Adrenal gland (tissue), 5 donors: ENCODE data around the gene PARP6.

Source experiments
- POLR2A ChIP-seq, 2 donors: fragments of 450-650 bp; IDR thresholded peaks; one replicate each; pipeline ENCODE4 v1.6.1; 2017; ENCODE audit warnings: antibody characterized with exemption in 2 of 2, mild to moderate bottlenecking in 2 of 2, moderate library complexity in 1 of 2
- TF ChIP-seq, protein P1 (sequence below), 6 experiments: fragments of 450-650 bp in 4 of 6; fragments of 200-600 bp in 2 of 6; sonication (generic) in 1 of 6; IDR thresholded peaks; 1 replicate in 5 of 6; 2 replicates in 1 of 6; pipeline versions ENCODE4 v1.5.1 to v1.8.0; 2016 to 2021; ENCODE audit warnings: antibody characterized with exemption in 6 of 6, mild to moderate bottlenecking in 2 of 6, moderate library complexity in 1 of 6
- donor health status: DM: no; HTN: no; CAD: no.

DNA sequence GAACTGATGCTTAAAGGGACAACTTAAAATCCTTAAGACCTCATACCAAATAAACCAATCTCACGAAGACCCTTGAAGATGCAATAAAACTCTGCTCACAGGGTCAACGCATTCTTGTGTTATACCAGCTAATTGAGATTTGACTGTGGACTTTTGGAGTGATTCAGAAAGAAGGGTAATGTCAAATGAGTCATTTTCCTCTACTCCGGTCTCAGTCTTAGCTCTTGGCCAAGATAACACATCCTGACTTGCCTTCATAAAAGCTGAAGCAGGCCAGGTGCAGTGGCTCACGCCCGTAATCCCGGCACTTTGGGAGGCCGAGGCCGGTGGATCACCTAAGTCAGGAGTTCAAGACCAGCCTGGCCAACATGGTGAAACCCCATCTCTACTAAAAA lies 45.2 kb downstream of the PARP6 start:
- TF ChIP-seq, protein P1, sequence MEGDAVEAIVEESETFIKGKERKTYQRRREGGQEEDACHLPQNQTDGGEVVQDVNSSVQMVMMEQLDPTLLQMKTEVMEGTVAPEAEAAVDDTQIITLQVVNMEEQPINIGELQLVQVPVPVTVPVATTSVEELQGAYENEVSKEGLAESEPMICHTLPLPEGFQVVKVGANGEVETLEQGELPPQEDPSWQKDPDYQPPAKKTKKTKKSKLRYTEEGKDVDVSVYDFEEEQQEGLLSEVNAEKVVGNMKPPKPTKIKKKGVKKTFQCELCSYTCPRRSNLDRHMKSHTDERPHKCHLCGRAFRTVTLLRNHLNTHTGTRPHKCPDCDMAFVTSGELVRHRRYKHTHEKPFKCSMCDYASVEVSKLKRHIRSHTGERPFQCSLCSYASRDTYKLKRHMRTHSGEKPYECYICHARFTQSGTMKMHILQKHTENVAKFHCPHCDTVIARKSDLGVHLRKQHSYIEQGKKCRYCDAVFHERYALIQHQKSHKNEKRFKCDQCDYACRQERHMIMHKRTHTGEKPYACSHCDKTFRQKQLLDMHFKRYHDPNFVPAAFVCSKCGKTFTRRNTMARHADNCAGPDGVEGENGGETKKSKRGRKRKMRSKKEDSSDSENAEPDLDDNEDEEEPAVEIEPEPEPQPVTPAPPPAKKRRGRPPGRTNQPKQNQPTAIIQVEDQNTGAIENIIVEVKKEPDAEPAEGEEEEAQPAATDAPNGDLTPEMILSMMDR (IDR thresholded peaks at IDR 0.05): no peak
- TF ChIP-seq POLR2A (IDR thresholded peaks at IDR 0.05): peak in 1 of 2 donors; percentile 48
